DOHH2 (cell line): ENCODE data around the gene ARID5B.

Source experiments
- EZH2phosphoT487 ChIP-seq: fragments of 200-600 bp; sonication (generic); IDR thresholded peaks from 2 replicates; pipeline ENCODE4 v1.6.1; 2017; ENCODE audit warnings: borderline replicate concordance, mild to moderate bottlenecking, antibody characterized with exemption, low read length, moderate library complexity, mixed read lengths
- TF ChIP-seq, protein P1 (sequence below): fragments of 200-600 bp; sonication (generic); IDR thresholded peaks from one replicate; pipeline ENCODE4 v1.5.1; 2014; ENCODE audit warnings: antibody characterized with exemption, mild to moderate bottlenecking, low read depth, low read length; ENCODE audit not compliant: poor library complexity, severe bottlenecking

DNA sequence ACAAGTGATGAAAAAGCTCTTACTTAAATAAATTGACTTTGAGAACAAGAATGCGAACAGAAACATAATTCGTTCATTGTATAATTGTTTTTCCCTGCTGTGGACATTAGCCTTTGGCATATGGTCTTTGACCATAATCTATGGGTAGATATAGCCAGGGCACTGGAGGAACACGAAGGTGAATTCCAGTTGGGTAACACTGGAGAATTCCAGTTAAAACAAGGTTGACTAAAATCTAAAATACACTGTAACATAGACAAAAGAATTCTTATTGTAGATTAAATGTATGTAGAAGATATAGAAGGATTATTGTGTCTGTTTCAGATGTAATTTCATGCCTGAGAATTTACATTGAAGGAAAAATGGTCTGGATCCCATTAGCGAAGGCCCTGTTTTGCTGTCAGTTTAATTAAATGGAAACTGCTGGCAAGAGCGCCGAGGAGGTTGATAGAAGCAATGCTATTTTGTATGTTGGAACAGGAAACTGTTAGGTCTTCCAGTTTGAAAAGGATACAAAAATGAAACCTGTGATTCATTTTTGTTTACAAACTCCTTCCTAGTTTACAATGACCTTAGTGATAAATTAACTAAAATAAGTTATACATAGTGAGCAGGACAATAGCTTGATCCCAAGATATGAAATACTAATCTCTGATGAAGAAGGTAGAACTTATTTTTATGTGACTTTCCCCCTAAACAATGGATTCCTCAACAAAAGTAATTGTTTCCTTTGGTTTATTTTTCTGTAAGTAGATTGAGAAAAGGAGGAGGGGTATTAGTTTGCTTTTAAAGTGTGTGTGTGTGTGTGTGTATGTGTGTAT, 68.9 kb downstream of the ARID5B start:
- TF ChIP-seq, protein P1, sequence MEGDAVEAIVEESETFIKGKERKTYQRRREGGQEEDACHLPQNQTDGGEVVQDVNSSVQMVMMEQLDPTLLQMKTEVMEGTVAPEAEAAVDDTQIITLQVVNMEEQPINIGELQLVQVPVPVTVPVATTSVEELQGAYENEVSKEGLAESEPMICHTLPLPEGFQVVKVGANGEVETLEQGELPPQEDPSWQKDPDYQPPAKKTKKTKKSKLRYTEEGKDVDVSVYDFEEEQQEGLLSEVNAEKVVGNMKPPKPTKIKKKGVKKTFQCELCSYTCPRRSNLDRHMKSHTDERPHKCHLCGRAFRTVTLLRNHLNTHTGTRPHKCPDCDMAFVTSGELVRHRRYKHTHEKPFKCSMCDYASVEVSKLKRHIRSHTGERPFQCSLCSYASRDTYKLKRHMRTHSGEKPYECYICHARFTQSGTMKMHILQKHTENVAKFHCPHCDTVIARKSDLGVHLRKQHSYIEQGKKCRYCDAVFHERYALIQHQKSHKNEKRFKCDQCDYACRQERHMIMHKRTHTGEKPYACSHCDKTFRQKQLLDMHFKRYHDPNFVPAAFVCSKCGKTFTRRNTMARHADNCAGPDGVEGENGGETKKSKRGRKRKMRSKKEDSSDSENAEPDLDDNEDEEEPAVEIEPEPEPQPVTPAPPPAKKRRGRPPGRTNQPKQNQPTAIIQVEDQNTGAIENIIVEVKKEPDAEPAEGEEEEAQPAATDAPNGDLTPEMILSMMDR = no peak
- TF ChIP-seq EZH2phosphoT487 = no peak
